Measurements from ENCODE around the gene POLR3K.

GRCh38 chr16:54237-54581 is 801 bp upstream of the POLR3K start:
- no peak for TF ChIP-seq CTCF (IDR thresholded peaks at IDR 0.05; ENCODE audit: low read length)
- TF ChIP-seq EZH2 (optimal IDR thresholded peaks at IDR 0.05; ENCODE audit: low read depth, low read length) = no peak
- no peak for TF ChIP-seq EZH2phosphoT487 (IDR thresholded peaks at IDR 0.05; ENCODE audit: low read length)
